H1 (cell line): ENCODE results near the gene CCT6B. TPM values are rescaled to one million over a fixed set of nuclear protein-coding genes. Genes with fewer than 3 reads are reported as not detected.

Source experiments
- CTCF ChIA-PET: fragments of 300-600 bp; sonication (Branson Sonifier 250); formaldehyde crosslinking; loops from one replicate; lab custom pipeline; 2021; ENCODE audit not compliant: partially characterized antibody; lab: Charles Lee
- POLR2A ChIA-PET: fragments of 300-600 bp; sonication (Branson Sonifier 250); formaldehyde crosslinking; loops from one replicate; lab custom pipeline; 2021; ENCODE audit warnings: inconsistent platforms; ENCODE audit not compliant: partially characterized antibody; lab: Charles Lee
- DNase-seq, 2 experiments: peaks; one replicate each; pipeline versions ENCODE4 v3.0.0 to v3.0.0-alpha.2; 2010 to 2022; ENCODE audit warnings: low spot score in 2 of 2, low read depth in 1 of 2, mixed read lengths in 1 of 2
- FAIRE-seq: peaks from 2 replicates; lab custom pipeline; 2011; peaks lifted over from hg19 to GRCh38; lab: Jason Lieb, UNC
- H2AFZ ChIP-seq: 2 replicates; pipeline ENCODE4 v1.8.1; 2012; ENCODE audit warnings: low read length, inconsistent platforms
- H2AK5ac ChIP-seq: 2 replicates; pipeline ENCODE4 v1.6.1; 2013; ENCODE audit warnings: low read depth, low read length
- H2BK120ac ChIP-seq: replicated peaks from 2 replicates; pipeline ENCODE3; 2013; ENCODE audit warnings: low read depth, low read length, inconsistent platforms
- H2BK12ac ChIP-seq: 2 replicates; pipeline ENCODE4 v1.6.1; 2013; ENCODE audit warnings: low read depth, low read length
- H2BK15ac ChIP-seq: 2 replicates; pipeline ENCODE4 v1.6.1; 2013; ENCODE audit warnings: low read length
- H2BK20ac ChIP-seq: 2 replicates; pipeline ENCODE4 v1.6.1; 2013; ENCODE audit warnings: low read length
- H2BK5ac ChIP-seq: 2 replicates; pipeline ENCODE4 v1.6.1; 2013; ENCODE audit warnings: low read depth, low read length
- H3K14ac ChIP-seq: 2 replicates; pipeline ENCODE4 v1.6.1; 2013; ENCODE audit warnings: inconsistent platforms; ENCODE audit not compliant: insufficient read length
- H3K18ac ChIP-seq: 2 replicates; pipeline ENCODE4 v1.6.1; 2013; ENCODE audit warnings: low read length; ENCODE audit errors: extremely low read depth
- H3K23ac ChIP-seq: 2 replicates; pipeline ENCODE4 v1.6.1; 2013; ENCODE audit warnings: inconsistent platforms; ENCODE audit not compliant: insufficient read length
- H3K23me2 ChIP-seq: 2 replicates; pipeline ENCODE4 v1.6.1; 2013; ENCODE audit warnings: low read depth, low read length
- H3K27ac ChIP-seq: 2 replicates; pipeline ENCODE4 v1.6.1; 2011; ENCODE audit warnings: low read depth, low read length, inconsistent platforms
- H3K27me3 ChIP-seq, 4 experiments: replicated peaks in 1 of 4; 1 replicate in 1 of 4; 2 replicates in 3 of 4; pipeline versions ENCODE4 v1.6.1 to v1.8.1; 2011 to 2013; ENCODE audit warnings: low read length in 3 of 4, mild to moderate bottlenecking in 3 of 4, inconsistent platforms in 2 of 4, mixed read lengths in 2 of 4, moderate library complexity in 1 of 4; ENCODE audit not compliant: control insufficient read depth in 3 of 4, insufficient read depth in 3 of 4; ENCODE audit errors: extremely low read depth in 1 of 4
- H3K36me3 ChIP-seq, 4 experiments: 2 replicates each; pipeline versions ENCODE4 v1.6.1 to v1.8.1; 2011 to 2013; ENCODE audit warnings: mild to moderate bottlenecking in 4 of 4, low read length in 3 of 4, moderate library complexity in 2 of 4, control low read depth in 1 of 4, inconsistent platforms in 1 of 4; ENCODE audit not compliant: insufficient read depth in 4 of 4, control insufficient read depth in 2 of 4
- H3K4ac ChIP-seq: replicated peaks from 2 replicates; pipeline ENCODE3; 2013; ENCODE audit warnings: low read length, low read depth, mixed read lengths, inconsistent platforms; ENCODE audit not compliant: insufficient read length
- H3K4me1 ChIP-seq, 4 experiments: replicated peaks in 1 of 4; 1 replicate in 1 of 4; 2 replicates in 3 of 4; pipeline versions ENCODE4 v1.6.1 to v1.8.1; 2011 to 2013; ENCODE audit warnings: low read length in 3 of 4, inconsistent platforms in 2 of 4, mixed read lengths in 1 of 4; ENCODE audit not compliant: insufficient read depth in 4 of 4, control insufficient read depth in 3 of 4
- H3K4me2 ChIP-seq, 2 experiments: 2 replicates each; pipeline versions ENCODE4 v1.6.1 to v1.8.1; 2011 to 2013; ENCODE audit warnings: low read depth in 2 of 2, low read length in 2 of 2, control low read depth in 1 of 2, inconsistent platforms in 1 of 2, mild to moderate bottlenecking in 1 of 2; ENCODE audit not compliant: insufficient read depth in 1 of 2
- H3K4me3 ChIP-seq, 4 experiments: fragments of 200-600, 300-600 bp in 1 of 4; sonication (generic), shearing (Covaris generic), sonication (Bioruptor Twin) in 1 of 4; 2 replicates each; pipeline versions ENCODE4 v1.5.1 to v1.8.1; 2011 to 2016; ENCODE audit warnings: low read length in 4 of 4, low read depth in 3 of 4, control low read depth in 2 of 4, inconsistent platforms in 2 of 4, mild to moderate bottlenecking in 2 of 4, mixed read lengths in 1 of 4, moderate library complexity in 1 of 4; ENCODE audit not compliant: insufficient read depth in 2 of 4; ENCODE audit errors: extremely low read depth in 1 of 4
- H3K56ac ChIP-seq: replicated peaks from 2 replicates; pipeline ENCODE3; 2013; ENCODE audit warnings: low read depth, mild to moderate bottlenecking, mixed read lengths, low read length, inconsistent platforms; ENCODE audit not compliant: insufficient read length
- H3K79me1 ChIP-seq: 2 replicates; pipeline ENCODE4 v1.6.1; 2013; ENCODE audit warnings: low read depth, low read length, control low read depth
- H3K79me2 ChIP-seq, 2 experiments: 2 replicates each; pipeline versions ENCODE4 v1.6.1 to v1.8.1; 2012 to 2013; ENCODE audit warnings: low read length in 2 of 2, mild to moderate bottlenecking in 2 of 2, inconsistent platforms in 1 of 2; ENCODE audit not compliant: insufficient read depth in 2 of 2, control insufficient read depth in 1 of 2
- H3K9ac ChIP-seq, 4 experiments: replicated peaks in 1 of 4; 1 replicate in 1 of 4; 2 replicates in 3 of 4; pipeline versions ENCODE4 v1.6.1 to v1.8.1; 2011 to 2013; ENCODE audit warnings: low read depth in 3 of 4, low read length in 3 of 4, control low read depth in 2 of 4, mild to moderate bottlenecking in 2 of 4, moderate library complexity in 2 of 4, inconsistent platforms in 1 of 4; ENCODE audit errors: extremely low read depth in 1 of 4
- H3K9me3 ChIP-seq, 2 experiments: 2 replicates each; pipeline versions ENCODE4 v1.6.1 to v1.8.1; 2012 to 2013; ENCODE audit warnings: mild to moderate bottlenecking in 2 of 2, moderate library complexity in 2 of 2, control low read depth in 1 of 2, inconsistent platforms in 1 of 2, low read depth in 1 of 2, low read length in 1 of 2, mixed read lengths in 1 of 2; ENCODE audit not compliant: insufficient read depth in 2 of 2
- H4K20me1 ChIP-seq, 2 experiments: replicated peaks in 1 of 2; 2 replicates each; pipeline versions ENCODE3 to v1.8.1; 2011 to 2013; ENCODE audit warnings: inconsistent platforms in 2 of 2, low read length in 2 of 2, mild to moderate bottlenecking in 1 of 2; ENCODE audit not compliant: insufficient read depth in 2 of 2, control insufficient read depth in 1 of 2
- H4K5ac ChIP-seq: 2 replicates; pipeline ENCODE4 v1.6.1; 2013; ENCODE audit warnings: low read length, low read depth, mixed read lengths, inconsistent platforms; ENCODE audit not compliant: insufficient read length
- H4K8ac ChIP-seq: 2 replicates; pipeline ENCODE4 v1.8.0; 2013; ENCODE audit warnings: mild to moderate bottlenecking, moderate library complexity, low read length, inconsistent platforms; ENCODE audit not compliant: insufficient read depth; ENCODE audit errors: extremely low read depth
- H4K91ac ChIP-seq: replicated peaks from 2 replicates; pipeline ENCODE3; 2013; ENCODE audit warnings: low read length, mixed read lengths, inconsistent platforms; ENCODE audit not compliant: insufficient read length
- CHD2 ChIP-seq: IDR thresholded peaks from 2 replicates; pipeline ENCODE4 v1.6.1; 2012; ENCODE audit warnings: low read length, improper control_type of control experiment
- EP300 ChIP-seq, 2 experiments: IDR thresholded peaks; 1 replicate in 1 of 2; 2 replicates in 1 of 2; pipeline ENCODE4 v1.6.1; 2011 to 2012; ENCODE audit warnings: low read depth in 2 of 2, low read length in 2 of 2, mild to moderate bottlenecking in 2 of 2, borderline replicate concordance in 1 of 2, inconsistent platforms in 1 of 2, moderate library complexity in 1 of 2
- KDM1A ChIP-seq: fragments of 200-600, 300-600 bp; sonication (generic); IDR thresholded peaks from 2 replicates; pipeline ENCODE4 v1.7.1; 2016; ENCODE audit warnings: mild to moderate bottlenecking, low read length, borderline replicate concordance
- POLR2A ChIP-seq, 2 experiments: IDR thresholded peaks; 1 replicate in 1 of 2; 2 replicates in 1 of 2; pipeline ENCODE4 v1.6.1; 2011; ENCODE audit warnings: low read depth in 2 of 2, low read length in 2 of 2, mild to moderate bottlenecking in 2 of 2; ENCODE audit errors: control extremely low read depth in 1 of 2
- RXRA ChIP-seq: IDR thresholded peaks from 2 replicates; pipeline ENCODE4 v1.6.1; 2011; ENCODE audit warnings: low read depth, mild to moderate bottlenecking, low read length, moderate library complexity; ENCODE audit not compliant: insufficient read depth
- TAF7 ChIP-seq: optimal IDR thresholded peaks from 2 replicates; pipeline ENCODE3; 2011; ENCODE audit warnings: low read depth, mild to moderate bottlenecking, inconsistent platforms, low read length, moderate library complexity, borderline replicate concordance
- ZNF274 ChIP-seq: IDR thresholded peaks from 2 replicates; pipeline ENCODE4 v1.7.0; 2012; ENCODE audit warnings: low read length, borderline replicate concordance; ENCODE audit errors: extremely low read depth
- WGBS, 2 experiments: shearing (Covaris generic) in 1 of 2; methylation state at CpG; one replicate each; pipeline versions ENCODE4 v1.1.6 to v1.1.7; 2013 to 2015; ENCODE audit warnings: low lambda C conversion rate in 2 of 2, mixed read lengths in 2 of 2, inconsistent platforms in 1 of 2, low coverage in 1 of 2, missing lambda C conversion rate in 1 of 2; ENCODE audit not compliant: insufficient replicate concordance in 2 of 2, insufficient coverage in 1 of 2, insufficient read length in 1 of 2; ENCODE audit errors: extremely low coverage in 1 of 2, missing lambda C conversion rate in 1 of 2; 5-methylcytosine and 5-hydroxymethylcytosine counted together
- polyA plus RNA-seq, 7 experiments: library from polyadenylated mRNA; depleted of rRNA in 3 of 7; stranded (reverse) in 5 of 7; unstranded in 2 of 7; fragments of >200 nt in 5 of 7; fragments of 200-250 nt in 2 of 7; gene quantifications; 1 replicate in 5 of 7; 2 replicates in 1 of 7; 4 replicates in 1 of 7; pipeline versions ENCODE4 v1.2.1 to v1.2.3, GENCODE V29; 2011 to 2013; ENCODE audit warnings: missing spikeins in 2 of 7, mixed read lengths in 2 of 7
- total RNA-seq: library from RNA; stranded (reverse); fragmentation: NEBNext Ultra II Directional; extraction: Animal tissue kit (Norgen Biotek cat#: 25700); gene quantifications from 2 replicates; pipeline ENCODE4 v1.2.1, GENCODE V29; 2021

The CCT6B gene
- total and polyA plus RNA-seq, 2 of the 8 experiments (the other 6 are each of a cell fraction or from before 2014, with no cell fraction given): 0.67 to 1.3 TPM

- WGBS, 2 experiments: 84% methylated on average over 3 of the region's 3 CpGs; no CpG with 5 or more reads in 1 of the 2 experiments
- Histone ChIP-seq H3K4me1 (no peaks in the 10 kb centered on the region), H2BK20ac (no peak overlapping the region), H2BK120ac (no peak overlapping the region), H4K8ac (no peak overlapping the region), H3K23ac (no peak overlapping the region), H3K4me2 (no peak overlapping the region), H3K79me1 (peaks cover 2% of the 10 kb centered on the region; the same call in 1 of the 2 replicates), H4K20me1 (peaks cover 8 to 13% of the 10 kb centered on the region in 2 experiments), H3K56ac (no peak overlapping the region), H2BK5ac (no peak overlapping the region), H3K36me3 (peaks cover 53 to 92% (median 84%) of the 10 kb centered on the region in 4 experiments), H3K14ac (no peak overlapping the region), H3K9ac (no peak overlapping the region), H2AFZ (no peak overlapping the region), H3K27ac (no peak overlapping the region), H3K79me2 (0 out of 4 replicates have a peak, but pooled peaks cover 0 to 3% of the 10 kb centered on the region in 2 experiments), H4K91ac (no peak overlapping the region), H4K5ac (no peak overlapping the region), H3K27me3 (no peaks in the 10 kb centered on the region), H3K23me2 (no peaks in the 10 kb centered on the region), H3K4me3 (no peak overlapping the region), H2BK12ac (no peak overlapping the region), H3K4ac (no peak overlapping the region), H2BK15ac (no peak overlapping the region), H3K18ac (no peak overlapping the region), H3K9me3 (no peaks in the 10 kb centered on the region), H2AK5ac (no peak overlapping the region)
- POLR2A ChIA-PET: interaction anchor here (0.7 to 6.3 kb wide), 8 partner anchors 8 to 139 kb away, joined by 3 to 44 read pairs (median 4); partner anchors contain the start of genes CCT6B, LIG3, RAD51D and ZNF830
- TF ChIP-seq CHD2 (no peak), ZNF274 (no peak), EP300 (IDR thresholded peaks at IDR 0.05; ENCODE audit: borderline replicate concordance in 1 of 2, low read depth in 2 of 2, low read length in 2 of 2) (no peak), RXRA (no peak), KDM1A (no peak), TAF7 (no peak), POLR2A (IDR thresholded peaks at IDR 0.05; ENCODE audit: control extremely low read depth in 1 of 2, low read depth in 2 of 2, low read length in 2 of 2) (no peak)
- DNase-seq (no peak), FAIRE-seq (no peak)
- CTCF ChIA-PET: interaction anchor here (1.0 to 3.3 kb wide), 4 partner anchors 16 to 260 kb away, joined by 4 to 12 read pairs (median 4); partner anchors contain the start of genes RAD51D and RFFL
Observed at GRCh38 chr17:34991606-34992005, 30.3 kb upstream of the CCT6B start.
